Activated CD8-positive, alpha-beta memory T cell treated with anti-CD3 and anti-CD28 coated beads for 36 hours (primary cell): Measurements from ENCODE around the gene PLEKHN1. TPM values are rescaled to one million over a fixed set of nuclear protein-coding genes. Genes with fewer than 3 reads are reported as not detected.

Experiments used
- CTCF ChIA-PET: fragments of 350-600 bp; sonication (Branson Sonifier 250); formaldehyde crosslinking; loops from one replicate; lab custom pipeline; 2021; ENCODE audit warnings: antibody characterized with exemption; lab: Charles Lee
- POLR2A ChIA-PET: fragments of 350-600 bp; sonication (Branson Sonifier 250); formaldehyde crosslinking; loops from one replicate; lab custom pipeline; 2021; ENCODE audit warnings: antibody characterized with exemption; lab: Charles Lee
- total RNA-seq, 2 experiments: library from RNA; stranded (reverse); gene quantifications; one replicate each; pipeline ENCODE4 v1.2.3, GENCODE V29; 2021

The PLEKHN1 gene
- total RNA-seq, 2 experiments from 2014 or later = 3.1 to 3.8 TPM

GRCh38 chr1:995665-996633 lies 29.7 kb downstream of the PLEKHN1 start:
- POLR2A ChIA-PET = no interaction called here
- CTCF ChIA-PET = no interaction called here

- CTCF ChIA-PET = interaction anchor here (0.9 to 1.1 kb wide), 4 partner anchors 10 to 92 kb away, joined by 3 to 5 read pairs (median 3); no protein-coding TSS in a partner anchor
- POLR2A ChIA-PET = no interaction called here
Measured at GRCh38 chr1:996851-997712, 30.8 kb downstream of the PLEKHN1 start.

GRCh38 chr1:997713-997992 lies 31.4 kb downstream of the PLEKHN1 start:
- ChIA-PET POLR2A (no interaction called here), CTCF (interaction anchor here (0.9 to 1.1 kb wide), 3 partner anchors 20 to 92 kb away, joined by 3 to 5 read pairs (median 3); no protein-coding TSS in a partner anchor)

GRCh38 chr1:997993-998744 lies 31.9 kb downstream of the PLEKHN1 start:
- POLR2A ChIA-PET = no interaction called here
- CTCF ChIA-PET = interaction anchor here (0.8 to 1.1 kb wide), 3 partner anchors 20 to 93 kb away, joined by 3 to 5 read pairs (median 3); no protein-coding TSS in a partner anchor

- CTCF ChIA-PET = interaction anchor here (0.8 kb wide), 1 partner anchor 45 kb away, joined by 3 read pairs; no protein-coding TSS in a partner anchor
- POLR2A ChIA-PET = no interaction called here
Measured at GRCh38 chr1:998745-998994, 32.4 kb downstream of the PLEKHN1 start.

- POLR2A ChIA-PET = no interaction called here
- CTCF ChIA-PET = no interaction called here
Measured at GRCh38 chr1:998995-999724, 32.9 kb downstream of the PLEKHN1 start.

GRCh38 chr1:999725-1000356 lies 33.6 kb downstream of the PLEKHN1 start, which contains the start of gene HES4:
Gene HES4, minus strand, starts transcription at chr1:1000097. Its CDS starts 124 bp downstream, at chr1:999973.
- ChIA-PET CTCF (no interaction called here), POLR2A (no interaction called here)

- CTCF ChIA-PET = interaction anchor here (0.7 to 2.4 kb wide), 3 partner anchors 8 to 64 kb away, joined by 3 to 14 read pairs (median 11); partner anchors contain the start of gene ISG15
- POLR2A ChIA-PET = no interaction called here
Measured at GRCh38 chr1:1000357-1001056, 34.2 kb downstream of the PLEKHN1 start.

GRCh38 chr1:1001057-1001783 lies 34.9 kb downstream of the PLEKHN1 start:
- ChIA-PET CTCF (interaction anchor here (0.7 to 2.4 kb wide), 11 partner anchors 9 to 351 kb away, joined by 3 to 14 read pairs (median 3); partner anchors contain the start of gene ISG15), POLR2A (no interaction called here)

- CTCF ChIA-PET = interaction anchor here (0.6 to 1.8 kb wide), 4 partner anchors 14 to 114 kb away, joined by 3 to 7 read pairs (median 4); no protein-coding TSS in a partner anchor
- POLR2A ChIA-PET = no interaction called here
Measured at GRCh38 chr1:1003618-1004419, 37.5 kb downstream of the PLEKHN1 start.

- CTCF ChIA-PET = interaction anchor here (0.6 kb wide), 1 partner anchor 114 kb away, joined by 3 read pairs; no protein-coding TSS in a partner anchor
- POLR2A ChIA-PET = no interaction called here
Measured at GRCh38 chr1:1004420-1004779, 38.1 kb downstream of the PLEKHN1 start.

- POLR2A ChIA-PET = no interaction called here
- CTCF ChIA-PET = no interaction called here
Measured at GRCh38 chr1:1004780-1005697, 38.8 kb downstream of the PLEKHN1 start.

- ChIA-PET CTCF (no interaction called here), POLR2A (no interaction called here)
Measured at GRCh38 chr1:1005774-1006304, 39.6 kb downstream of the PLEKHN1 start.

GRCh38 chr1:1006305-1007159 lies 40.2 kb downstream of the PLEKHN1 start:
- POLR2A ChIA-PET = no interaction called here
- CTCF ChIA-PET = interaction anchor here (1.2 kb wide), 2 partner anchors 10 to 12 kb away, joined by 3 read pairs; no protein-coding TSS in a partner anchor
